HepG2 (cell line): ENCODE data around the gene TMEM87B. TPM values are rescaled to one million over a fixed set of nuclear protein-coding genes. Genes with fewer than 3 reads are reported as not detected.

ENCODE experiments used
- BHLHE40 ChIP-seq: IDR thresholded peaks from 2 replicates; pipeline ENCODE4 v1.6.1; 2011; ENCODE audit warnings: low read length, improper control_type of control experiment
- CBX1 ChIP-seq: IDR thresholded peaks from one replicate; pipeline ENCODE4 v1.6.1; 2016; ENCODE audit warnings: antibody characterized with exemption, low read depth
- CREB1 ChIP-seq, 2 experiments: fragments of 450-650 bp in 1 of 2; IDR thresholded peaks; 2 replicates each; pipeline ENCODE4 v1.6.1; 2016 to 2017; ENCODE audit warnings: control low read depth in 1 of 2, mild to moderate bottlenecking in 1 of 2, missing compliant biosample characterization in 1 of 2, missing genetic modification characterization in 1 of 2
- EP300 ChIP-seq, 3 experiments: sonication (generic) in 1 of 3; formaldehyde crosslinking in 1 of 3; IDR thresholded peaks; 2 replicates each; pipeline versions ENCODE4 v1.5.1 to v1.6.1; 2011 to 2020; ENCODE audit warnings: low read depth in 2 of 3, low read length in 2 of 3, borderline replicate concordance in 1 of 3, improper control_type of control experiment in 1 of 3, mild to moderate bottlenecking in 1 of 3, missing genetic modification reagents in 1 of 3, moderate library complexity in 1 of 3
- JARID2 ChIP-seq: sonication (generic); formaldehyde crosslinking; IDR thresholded peaks from 2 replicates; pipeline ENCODE4 v1.8.1; 2023; ENCODE audit warnings: missing genetic modification reagents, inconsistent platforms; ENCODE audit not compliant: insufficient replicate concordance
- KLF12 ChIP-seq: sonication (generic); formaldehyde crosslinking; IDR thresholded peaks from 2 replicates; pipeline ENCODE4 v1.4.0; 2020; ENCODE audit warnings: missing genetic modification reagents, borderline replicate concordance
- LBX2 ChIP-seq: sonication (generic); formaldehyde crosslinking; IDR thresholded peaks from 2 replicates; pipeline ENCODE4 v1.5.0; 2020; ENCODE audit warnings: missing genetic modification reagents, mild to moderate bottlenecking, borderline replicate concordance
- MTF1 ChIP-seq: sonication (generic); formaldehyde crosslinking; IDR thresholded peaks from 2 replicates; pipeline ENCODE4 v1.5.0; 2020; ENCODE audit warnings: missing genetic modification reagents
- MYC ChIP-seq: sonication (generic); formaldehyde crosslinking; IDR thresholded peaks from 2 replicates; pipeline ENCODE4 v1.9.0; 2021; ENCODE audit warnings: missing genetic modification reagents, borderline replicate concordance
- RARG ChIP-seq: sonication (generic); formaldehyde crosslinking; IDR thresholded peaks from 2 replicates; pipeline ENCODE4 v1.4.0; 2020; ENCODE audit warnings: low read depth, mild to moderate bottlenecking, missing genetic modification reagents
- REL ChIP-seq: sonication (generic); formaldehyde crosslinking; conservative IDR thresholded peaks from 2 replicates; pipeline ENCODE4 v1.8.0; 2022; ENCODE audit warnings: mild to moderate bottlenecking, missing genetic modification reagents, moderate library complexity
- SALL2 ChIP-seq: sonication (generic); formaldehyde crosslinking; IDR thresholded peaks from 2 replicates; pipeline ENCODE4 v1.8.1; 2023; ENCODE audit warnings: mild to moderate bottlenecking, missing genetic modification reagents, inconsistent platforms
- TARDBP ChIP-seq: sonication (generic); formaldehyde crosslinking; IDR thresholded peaks from 2 replicates; pipeline ENCODE4 v1.8.0; 2022; ENCODE audit warnings: mild to moderate bottlenecking, missing genetic modification reagents
- TCF7L2 ChIP-seq: IDR thresholded peaks from 2 replicates; pipeline ENCODE4 v1.6.1; 2011; ENCODE audit warnings: mild to moderate bottlenecking, low read depth, low read length, moderate library complexity
- U2AF1 ChIP-seq: fragments of 200-400 bp; formaldehyde crosslinking; optimal IDR thresholded peaks from 2 replicates; pipeline ENCODE3; 2017; ENCODE audit warnings: mild to moderate bottlenecking, low read depth, low read length
- XBP1 ChIP-seq: sonication (generic); formaldehyde crosslinking; IDR thresholded peaks from 2 replicates; pipeline ENCODE4 v1.5.0; 2020; ENCODE audit warnings: missing genetic modification reagents
- ZBTB1 ChIP-seq: sonication (generic); formaldehyde crosslinking; IDR thresholded peaks from 2 replicates; pipeline ENCODE4 v1.4.0; 2020; ENCODE audit warnings: missing genetic modification reagents, borderline replicate concordance
- ZBTB3 ChIP-seq: sonication (generic); formaldehyde crosslinking; IDR thresholded peaks from 2 replicates; pipeline ENCODE4 v1.4.0; 2020; ENCODE audit warnings: low read depth, mild to moderate bottlenecking, moderate library complexity, missing genetic modification reagents, borderline replicate concordance
- ZBTB38 ChIP-seq: sonication (generic); formaldehyde crosslinking; IDR thresholded peaks from 2 replicates; pipeline ENCODE4 v1.5.1; 2020; ENCODE audit warnings: mild to moderate bottlenecking, missing genetic modification reagents
- ZNF335 ChIP-seq: sonication (generic); formaldehyde crosslinking; IDR thresholded peaks from 2 replicates; pipeline ENCODE4 v1.4.0; 2020; ENCODE audit warnings: missing genetic modification reagents
- ZNF468 ChIP-seq: sonication (generic); formaldehyde crosslinking; IDR thresholded peaks from 2 replicates; pipeline ENCODE4 v1.8.0; 2022; ENCODE audit warnings: mild to moderate bottlenecking, moderate library complexity, missing genetic modification reagents
- ZNF543 ChIP-seq: sonication (generic); formaldehyde crosslinking; IDR thresholded peaks from 2 replicates; pipeline ENCODE4 v1.4.0; 2020; ENCODE audit warnings: mild to moderate bottlenecking, missing genetic modification reagents
- ZNF558 ChIP-seq: sonication (generic); formaldehyde crosslinking; IDR thresholded peaks from 2 replicates; pipeline ENCODE4 v1.9.0; 2022; ENCODE audit warnings: mild to moderate bottlenecking, missing genetic modification reagents, borderline replicate concordance
- ZNF619 ChIP-seq: sonication (generic); formaldehyde crosslinking; IDR thresholded peaks from 2 replicates; pipeline ENCODE4 v1.4.0; 2020; ENCODE audit warnings: mild to moderate bottlenecking, missing genetic modification reagents
- polyA plus RNA-seq, 8 experiments: library from polyadenylated mRNA; depleted of rRNA in 3 of 8; stranded (reverse) in 7 of 8; unstranded in 1 of 8; fragments of >200 nt; fragmentation: Illumina TruSeq in 4 of 8; extraction: Trizol in 4 of 8; gene quantifications; 2 replicates each; pipeline versions ENCODE4 v1.2.1 to v1.2.3, GENCODE V29; 2011 to 2016; ENCODE audit warnings: low read depth in 4 of 8, missing spikeins in 1 of 8, mixed read lengths in 1 of 8; ENCODE audit not compliant: insufficient read depth in 1 of 8
- total RNA-seq, 5 experiments: library from RNA; depleted of rRNA; stranded (reverse); fragments of >200 nt; fragmentation: Illumina TruSeq; extraction: Trizol; gene quantifications; 2 replicates each; pipeline ENCODE4 v1.2.3, GENCODE V29; 2016; ENCODE audit warnings: low read depth in 1 of 5
- TF ChIP-seq, protein P1 (sequence below), 2 experiments: sonication (generic) in 1 of 2; formaldehyde crosslinking in 1 of 2; IDR thresholded peaks; 2 replicates each; pipeline versions ENCODE4 v1.4.0 to v1.6.1; 2018 to 2020; ENCODE audit warnings: missing genetic modification reagents in 2 of 2, borderline replicate concordance in 1 of 2, low read depth in 1 of 2, mild to moderate bottlenecking in 1 of 2, missing biosample characterization in 1 of 2
- TF ChIP-seq, protein P2 (sequence below): sonication (generic); formaldehyde crosslinking; conservative IDR thresholded peaks from 2 replicates; pipeline ENCODE4 v1.4.0; 2020; ENCODE audit warnings: missing genetic modification reagents

Gene TMEM87B
- total and polyA plus RNA-seq, 2 of the 13 experiments (the other 11 are each of a cell fraction or from before 2014, with no cell fraction given): 15.1 to 16.2 TPM

GRCh38 chr2:112053917-112054846 lies 887 bp upstream of the TMEM87B start (continued):
- TF ChIP-seq, protein P1, sequence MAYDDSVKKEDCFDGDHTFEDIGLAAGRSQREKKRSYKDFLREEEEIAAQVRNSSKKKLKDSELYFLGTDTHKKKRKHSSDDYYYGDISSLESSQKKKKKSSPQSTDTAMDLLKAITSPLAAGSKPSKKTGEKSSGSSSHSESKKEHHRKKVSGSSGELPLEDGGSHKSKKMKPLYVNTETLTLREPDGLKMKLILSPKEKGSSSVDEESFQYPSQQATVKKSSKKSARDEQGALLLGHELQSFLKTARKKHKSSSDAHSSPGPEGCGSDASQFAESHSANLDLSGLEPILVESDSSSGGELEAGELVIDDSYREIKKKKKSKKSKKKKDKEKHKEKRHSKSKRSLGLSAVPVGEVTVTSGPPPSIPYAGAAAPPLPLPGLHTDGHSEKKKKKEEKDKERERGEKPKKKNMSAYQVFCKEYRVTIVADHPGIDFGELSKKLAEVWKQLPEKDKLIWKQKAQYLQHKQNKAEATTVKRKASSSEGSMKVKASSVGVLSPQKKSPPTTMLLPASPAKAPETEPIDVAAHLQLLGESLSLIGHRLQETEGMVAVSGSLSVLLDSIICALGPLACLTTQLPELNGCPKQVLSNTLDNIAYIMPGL (CRISPR knock-in tag; IDR thresholded peaks at IDR 0.05; ENCODE audit: borderline replicate concordance in 1 of 2, low read depth in 1 of 2): peak in 1 of 2 experiments; percentile 70; a peak in 2 of 4 replicates
- TF ChIP-seq MTF1 (no peak), LBX2 (CRISPR knock-in tag) (no peak), ZNF558 (CRISPR knock-in tag) (no peak), KLF12 (CRISPR knock-in tag) (no peak), JARID2 (no peak), SALL2 (CRISPR knock-in tag) (0 out of 2 replicates have a peak, but pooled peaks have one; percentile 50), ZNF468 (CRISPR knock-in tag) (no peak), ZBTB38 (CRISPR knock-in tag) (peak; percentile 23; the same call in 1 of the 2 replicates), ZNF619 (CRISPR knock-in tag) (no peak; the same call in 1 of the 2 replicates), BHLHE40 (no peak), U2AF1 (no peak), MYC (CRISPR knock-in tag) (no peak), TCF7L2 (no peak), RARG (CRISPR knock-in tag) (0 out of 2 replicates have a peak, but pooled peaks have one; percentile 63), ZNF335 (CRISPR knock-in tag) (no peak; the same call in none of the 2 replicates), ZBTB1 (CRISPR knock-in tag) (no peak), ZBTB3 (CRISPR knock-in tag) (no peak), REL (CRISPR knock-in tag) (no peak), CREB1 (IDR thresholded peaks at IDR 0.05) (0 out of 2 replicates have a peak, but pooled peaks have one; percentile 21), CREB1 (CRISPR knock-in tag; IDR thresholded peaks at IDR 0.05) (no peak), EP300 (IDR thresholded peaks at IDR 0.05; ENCODE audit: low read depth in 2 of 2, low read length in 2 of 2) (no peak), EP300 (CRISPR knock-in tag; IDR thresholded peaks at IDR 0.05; ENCODE audit: borderline replicate concordance) (no peak), ZNF543 (no peak), XBP1 (CRISPR knock-in tag) (no peak), CBX1 (no peak), TARDBP (CRISPR knock-in tag) (peak; percentile 29; the same call in 1 of the 2 replicates)
- TF ChIP-seq, protein P2, sequence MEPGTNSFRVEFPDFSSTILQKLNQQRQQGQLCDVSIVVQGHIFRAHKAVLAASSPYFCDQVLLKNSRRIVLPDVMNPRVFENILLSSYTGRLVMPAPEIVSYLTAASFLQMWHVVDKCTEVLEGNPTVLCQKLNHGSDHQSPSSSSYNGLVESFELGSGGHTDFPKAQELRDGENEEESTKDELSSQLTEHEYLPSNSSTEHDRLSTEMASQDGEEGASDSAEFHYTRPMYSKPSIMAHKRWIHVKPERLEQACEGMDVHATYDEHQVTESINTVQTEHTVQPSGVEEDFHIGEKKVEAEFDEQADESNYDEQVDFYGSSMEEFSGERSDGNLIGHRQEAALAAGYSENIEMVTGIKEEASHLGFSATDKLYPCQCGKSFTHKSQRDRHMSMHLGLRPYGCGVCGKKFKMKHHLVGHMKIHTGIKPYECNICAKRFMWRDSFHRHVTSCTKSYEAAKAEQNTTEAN (CRISPR knock-in tag): no peak
